ENCODE measurements around the gene PSMC2.

The PSMC2 gene

DNA sequence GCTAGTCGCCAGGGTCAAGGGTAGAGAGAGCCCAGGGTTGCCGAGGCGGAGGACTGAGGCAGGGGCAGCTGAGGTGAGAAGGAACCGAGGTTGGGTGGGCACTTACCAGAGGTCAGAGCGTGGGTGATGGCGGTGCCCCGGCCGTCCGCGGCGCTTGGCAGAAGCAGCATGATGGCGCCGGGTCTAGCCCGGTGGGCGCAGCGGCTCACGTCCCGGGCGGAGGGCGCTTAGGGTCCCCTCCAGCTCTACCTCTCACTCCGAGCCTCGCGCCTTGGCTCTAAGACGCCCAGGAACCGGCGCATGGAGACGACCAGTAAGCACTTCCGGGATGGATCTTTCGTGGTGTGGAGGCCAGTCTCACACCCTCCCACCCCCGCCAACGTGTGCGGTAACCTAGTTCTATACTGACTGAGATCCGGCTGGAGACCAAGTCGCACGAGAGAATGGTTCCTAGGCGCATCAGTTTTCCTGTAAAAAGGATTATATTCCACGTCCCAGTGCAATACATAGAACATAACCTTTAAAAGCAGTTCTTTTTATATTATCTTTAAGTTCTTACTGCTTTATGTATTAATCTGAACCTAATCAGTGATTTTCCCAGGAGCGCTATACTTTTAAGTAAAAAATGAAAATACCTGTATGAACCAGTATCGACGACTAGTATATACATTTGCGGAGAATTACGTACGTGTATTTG, 2.8 kb upstream of the PSMC2 start, which contains the start of gene DNAJC2:
Gene DNAJC2, minus strand, starts transcription at position 315 of the 697 bp plus-strand sequence. Its CDS starts 145 bp downstream, at position 170.
- Mint-ChIP-seq H3K36me3 (peaks cover 31% of the 10 kb centered on the region), H3K4me1 (peaks cover 31% of the 10 kb centered on the region), H3K27ac (peak within 1 kb of the TSS; percentile 98), H3K27me3 (no peaks in the 10 kb centered on the region), H3K4me3 (peak within 1 kb of the TSS; percentile 98), H3K9me3 (no peaks in the 10 kb centered on the region)
- peak; percentile 90 for ATAC-seq

DNA sequence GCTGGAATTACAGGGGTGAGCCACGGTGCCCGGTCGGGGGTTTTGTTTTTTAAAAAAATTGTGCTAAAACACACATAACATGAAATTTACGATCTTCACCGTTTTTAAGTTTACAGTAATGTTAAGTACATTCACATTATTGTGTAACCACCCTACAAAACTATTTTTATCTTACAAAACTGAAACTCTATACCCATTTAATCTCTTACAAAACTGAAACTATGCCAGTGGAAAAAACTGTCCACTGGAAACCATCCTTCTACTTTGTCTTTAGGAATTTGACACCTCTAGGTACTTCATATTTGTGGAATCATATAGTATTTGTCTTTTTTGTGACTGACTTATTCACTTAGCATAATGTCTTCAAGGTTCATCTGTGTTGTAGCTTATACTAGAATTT, 1.0 kb upstream of the PSMC2 start:
- ATAC-seq: no peak
- H3K9me3 Mint-ChIP-seq: no peaks in the 10 kb centered on the region
- peaks cover 24% of the 10 kb centered on the region for H3K36me3 Mint-ChIP-seq
- no peaks in the 10 kb centered on the region for H3K27me3 Mint-ChIP-seq
- H3K4me3 Mint-ChIP-seq: no peak overlapping the region
- H3K4me1 Mint-ChIP-seq: peaks cover 30% of the 10 kb centered on the region
- H3K27ac Mint-ChIP-seq: no peak overlapping the region

- H3K4me1 Mint-ChIP-seq: peaks cover 46% of the 10 kb centered on the region
- peak overlapping the region; percentile 93 for H3K27ac Mint-ChIP-seq
- ATAC-seq: no peak
- H3K36me3 Mint-ChIP-seq: peaks cover 33% of the 10 kb centered on the region
- H3K9me3 Mint-ChIP-seq: no peaks in the 10 kb centered on the region
- H3K4me3 Mint-ChIP-seq: peak overlapping the region; percentile 99
- H3K27me3 Mint-ChIP-seq: no peaks in the 10 kb centered on the region
These were observed 1.0 kb downstream of the PSMC2 start for GRCh38 chr7:103348452-103348851.

DNA sequence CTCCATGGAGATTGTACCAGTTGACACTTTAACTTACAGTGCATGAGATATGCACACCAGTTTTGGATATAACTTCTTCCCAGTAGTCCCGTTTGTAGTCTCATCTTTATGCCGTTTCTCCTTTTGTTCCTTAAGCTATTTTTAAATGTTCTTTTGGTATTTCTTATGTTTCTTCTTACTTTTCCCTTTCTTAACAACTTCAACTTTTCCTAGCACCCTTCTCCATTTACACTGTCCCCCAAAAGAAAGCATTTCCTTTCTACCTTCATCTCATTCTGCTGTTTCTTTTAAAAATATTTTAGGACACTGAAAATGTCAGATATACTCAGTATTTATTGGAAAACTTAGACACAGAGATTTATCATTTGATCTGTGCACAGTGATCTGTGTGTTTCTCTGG, 1.5 kb downstream of the PSMC2 start:
- Mint-ChIP-seq H3K27ac (peak overlapping the region; percentile 93), H3K4me1 (peaks cover 46% of the 10 kb centered on the region), H3K27me3 (no peaks in the 10 kb centered on the region), H3K9me3 (no peaks in the 10 kb centered on the region), H3K36me3 (peaks cover 33% of the 10 kb centered on the region), H3K4me3 (peak overlapping the region; percentile 88)
- no peak for ATAC-seq

GRCh38 chr7:103349805-103350204, 2.4 kb downstream of the PSMC2 start:
- Mint-ChIP-seq H3K27ac (peak overlapping the region; percentile 93), H3K27me3 (no peaks in the 10 kb centered on the region), H3K4me3 (peak overlapping the region; percentile 79), H3K9me3 (no peaks in the 10 kb centered on the region), H3K36me3 (peaks cover 33% of the 10 kb centered on the region), H3K4me1 (peaks cover 46% of the 10 kb centered on the region)
- ATAC-seq: peak; percentile 56

GRCh38 chr7:103369432-103369831, 22.0 kb downstream of the PSMC2 start:
- Mint-ChIP-seq H3K27me3 (no peaks in the 10 kb centered on the region), H3K9me3 (no peaks in the 10 kb centered on the region), H3K4me3 (no peak overlapping the region), H3K36me3 (peaks cover 38% of the 10 kb centered on the region), H3K27ac (no peak overlapping the region), H3K4me1 (no peaks in the 10 kb centered on the region)
- no peak for ATAC-seq

- H3K36me3 Mint-ChIP-seq: peaks cover 8% of the 10 kb centered on the region
- peaks cover 8% of the 10 kb centered on the region for H3K27me3 Mint-ChIP-seq
- no peaks in the 10 kb centered on the region for H3K4me1 Mint-ChIP-seq
- no peak for ATAC-seq
- no peak overlapping the region for H3K4me3 Mint-ChIP-seq
- no peak overlapping the region for H3K27ac Mint-ChIP-seq
- no peaks in the 10 kb centered on the region for H3K9me3 Mint-ChIP-seq
These were observed 26.6 kb downstream of the PSMC2 start for GRCh38 chr7:103373866-103374643.

DNA sequence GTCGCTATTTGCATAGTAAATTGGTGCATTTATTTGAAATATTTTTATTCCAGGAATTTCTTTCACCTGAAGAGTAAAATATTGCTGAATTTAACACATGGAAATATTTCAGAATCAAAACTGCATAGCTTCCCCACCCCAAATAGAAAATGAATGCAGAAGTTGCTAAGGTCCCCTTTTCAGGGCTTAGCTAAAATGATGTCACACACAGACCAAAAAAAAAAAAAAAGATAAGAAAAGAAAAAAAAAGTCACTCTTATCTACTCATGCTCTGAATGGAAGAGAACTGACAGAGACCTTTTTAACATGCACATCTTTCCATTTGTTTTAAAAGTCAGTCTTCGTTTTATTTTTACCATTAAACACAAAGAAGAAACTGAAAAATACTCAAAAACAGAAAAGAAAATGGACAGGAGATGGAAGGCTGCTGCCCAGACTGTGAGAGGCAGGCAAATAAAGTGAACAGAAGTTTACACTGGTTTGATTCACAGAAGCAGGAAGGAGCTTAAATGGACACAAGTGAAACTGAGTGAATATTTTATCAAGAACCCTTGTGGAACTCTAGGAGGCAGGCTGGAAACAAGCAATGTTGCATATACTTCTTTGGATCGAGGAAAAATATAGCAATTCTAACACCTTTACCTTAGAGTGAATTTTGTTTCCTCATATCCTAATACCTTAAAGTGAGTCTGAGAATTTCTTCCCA, 32.0 kb downstream of the PSMC2 start:
- no peak overlapping the region for H3K27ac Mint-ChIP-seq
- peaks cover 8% of the 10 kb centered on the region for H3K27me3 Mint-ChIP-seq
- H3K36me3 Mint-ChIP-seq: no peaks in the 10 kb centered on the region
- no peak overlapping the region for H3K4me3 Mint-ChIP-seq
- no peaks in the 10 kb centered on the region for H3K9me3 Mint-ChIP-seq
- no peaks in the 10 kb centered on the region for H3K4me1 Mint-ChIP-seq
- no peak for ATAC-seq

GRCh38 chr7:103380395-103381191, 33.1 kb downstream of the PSMC2 start:
- Mint-ChIP-seq H3K36me3 (no peaks in the 10 kb centered on the region), H3K9me3 (no peaks in the 10 kb centered on the region), H3K27me3 (peaks cover 8% of the 10 kb centered on the region), H3K4me1 (no peaks in the 10 kb centered on the region), H3K27ac (no peak overlapping the region), H3K4me3 (no peak overlapping the region)
- ATAC-seq: no peak

DNA sequence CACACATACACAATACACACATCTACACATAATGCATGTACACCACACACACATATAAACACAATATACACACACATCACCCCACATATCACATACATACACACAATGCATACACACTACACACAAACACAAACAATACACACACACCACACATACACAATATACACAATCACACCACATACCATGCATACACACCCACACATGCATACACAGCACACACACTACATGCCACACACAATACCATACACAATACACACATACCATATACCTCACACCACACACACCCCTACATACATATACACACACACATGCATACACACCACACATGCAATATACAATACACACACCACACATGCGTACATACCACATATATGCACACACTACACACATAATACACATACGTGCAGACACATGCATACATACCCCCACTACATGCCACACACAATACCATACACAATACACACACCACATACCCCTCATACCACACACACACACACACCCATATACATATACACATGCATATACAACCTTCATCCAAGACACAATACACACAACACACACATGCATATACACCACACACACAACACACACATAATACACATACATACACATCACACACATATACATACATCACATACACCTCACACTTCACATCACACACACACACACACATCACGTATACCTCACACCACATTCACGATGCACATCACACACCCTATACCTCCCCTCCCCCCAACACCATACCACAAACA, 34.0 kb downstream of the PSMC2 start:
- no peak for ATAC-seq
- H3K4me1 Mint-ChIP-seq: no peaks in the 10 kb centered on the region
- no peaks in the 10 kb centered on the region for H3K9me3 Mint-ChIP-seq
- no peaks in the 10 kb centered on the region for H3K36me3 Mint-ChIP-seq
- no peak overlapping the region for H3K4me3 Mint-ChIP-seq
- peaks cover 8% of the 10 kb centered on the region for H3K27me3 Mint-ChIP-seq
- no peak overlapping the region for H3K27ac Mint-ChIP-seq

- H3K27ac Mint-ChIP-seq: no peak overlapping the region
- ATAC-seq: no peak
These were observed 34.6 kb downstream of the PSMC2 start for GRCh38 chr7:103382032-103382402.

GRCh38 chr7:103387242-103387641, 39.8 kb downstream of the PSMC2 start:
- no peak overlapping the region for H3K4me3 Mint-ChIP-seq
- ATAC-seq: no peak
- no peaks in the 10 kb centered on the region for H3K9me3 Mint-ChIP-seq
- H3K27me3 Mint-ChIP-seq: peaks cover 15% of the 10 kb centered on the region
- H3K36me3 Mint-ChIP-seq: no peaks in the 10 kb centered on the region
- H3K27ac Mint-ChIP-seq: no peak overlapping the region
- no peaks in the 10 kb centered on the region for H3K4me1 Mint-ChIP-seq

More at GRCh38 chr7:103382032-103382402, 34.6 kb downstream of the PSMC2 start:
- Mint-ChIP-seq H3K4me1 (no peaks in the 10 kb centered on the region), H3K9me3 (no peaks in the 10 kb centered on the region), H3K36me3 (no peaks in the 10 kb centered on the region), H3K4me3 (no peak overlapping the region), H3K27me3 (peaks cover 8% of the 10 kb centered on the region)

- ATAC-seq: no peak
- Mint-ChIP-seq H3K4me3 (no peak overlapping the region), H3K36me3 (no peaks in the 10 kb centered on the region), H3K4me1 (no peaks in the 10 kb centered on the region), H3K27me3 (peaks cover 15% of the 10 kb centered on the region), H3K9me3 (no peaks in the 10 kb centered on the region), H3K27ac (no peak overlapping the region)
These were observed 41.2 kb downstream of the PSMC2 start for GRCh38 chr7:103388469-103389140.

DNA sequence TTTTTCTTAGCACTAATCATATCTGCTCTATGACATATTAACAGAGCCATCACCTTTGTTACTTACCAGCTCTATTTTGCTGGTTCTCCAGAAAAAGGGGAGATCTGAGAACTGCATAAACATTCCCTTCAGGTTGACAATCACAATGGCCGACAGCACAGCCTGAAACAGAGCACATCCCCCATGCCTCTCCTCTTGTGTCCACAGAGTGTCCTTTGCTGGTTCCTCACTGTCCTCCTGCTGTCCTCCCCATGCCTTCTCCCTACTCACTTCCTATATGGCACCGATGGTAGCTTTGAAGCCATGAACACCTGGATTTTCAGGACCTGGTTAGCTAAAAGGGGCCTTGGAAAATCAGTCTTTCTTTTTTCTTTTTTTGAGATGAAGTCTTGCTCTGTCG, 41.8 kb downstream of the PSMC2 start:
- Mint-ChIP-seq H3K27ac (no peak overlapping the region), H3K9me3 (no peaks in the 10 kb centered on the region), H3K4me3 (no peak overlapping the region), H3K27me3 (peaks cover 15% of the 10 kb centered on the region), H3K36me3 (no peaks in the 10 kb centered on the region), H3K4me1 (no peaks in the 10 kb centered on the region)
- no peak for ATAC-seq

Measured in stimulated activated memory B cell treated with anti-CD40 and anti-IgM and Interleukin-4, amounts not matched to agents 10 μg/mL and 1 μg/mL and 100 μg/mL, for 72 hours (primary cell).